Nephron progenitor cell (in vitro differentiated cells): ENCODE results near the gene ETV3.
"Not testable (repeated sequence)": the region's sequence is repeated elsewhere in the genome, so short reads cannot be mapped to it uniquely, and the experiment has no call there.

Experiments
- DNase-seq: peaks from one replicate; pipeline ENCODE4 v3.0.0; 2021
- H3K27ac Mint-ChIP-seq: 2 replicates; pipeline ENCODE4 v1.8.0; 2021; ENCODE audit warnings: mild to moderate bottlenecking, moderate library complexity, mixed read lengths
- H3K27me3 Mint-ChIP-seq: 2 replicates; pipeline ENCODE4 v1.8.0; 2021; ENCODE audit warnings: mild to moderate bottlenecking, low read depth, mixed read lengths; ENCODE audit not compliant: poor library complexity
- H3K36me3 Mint-ChIP-seq: 2 replicates; pipeline ENCODE4 v1.8.0; 2021; ENCODE audit warnings: low read depth, mixed read lengths
- H3K4me1 Mint-ChIP-seq: 2 replicates; pipeline ENCODE4 v1.8.0; 2021; ENCODE audit warnings: mixed read lengths
- H3K4me3 Mint-ChIP-seq: 2 replicates; pipeline ENCODE4 v1.8.0; 2021; ENCODE audit warnings: mild to moderate bottlenecking, moderate library complexity, mixed read lengths
- H3K9me3 Mint-ChIP-seq: 2 replicates; pipeline ENCODE4 v1.8.0; 2021; ENCODE audit warnings: mild to moderate bottlenecking, moderate library complexity, mixed read lengths
- TF ChIP-seq, protein P1 (sequence below): fragments of 200-600 bp; sonication (generic); IDR thresholded peaks from 2 replicates; pipeline ENCODE4 v1.5.0; 2021; ENCODE audit warnings: antibody characterized with exemption

ETV3 gene

GRCh38 chr1:157103268-157103667 lies 34.9 kb downstream of the ETV3 start:
- Mint-ChIP-seq H3K36me3 (no peaks in the 10 kb centered on the region), H3K27me3 (peaks cover 26% of the 10 kb centered on the region), H3K9me3 (no peaks in the 10 kb centered on the region), H3K4me3 (no peak overlapping the region), H3K27ac (no peak overlapping the region), H3K4me1 (peaks cover 37% of the 10 kb centered on the region)
- DNase-seq, result no peak
- TF ChIP-seq, protein P1, sequence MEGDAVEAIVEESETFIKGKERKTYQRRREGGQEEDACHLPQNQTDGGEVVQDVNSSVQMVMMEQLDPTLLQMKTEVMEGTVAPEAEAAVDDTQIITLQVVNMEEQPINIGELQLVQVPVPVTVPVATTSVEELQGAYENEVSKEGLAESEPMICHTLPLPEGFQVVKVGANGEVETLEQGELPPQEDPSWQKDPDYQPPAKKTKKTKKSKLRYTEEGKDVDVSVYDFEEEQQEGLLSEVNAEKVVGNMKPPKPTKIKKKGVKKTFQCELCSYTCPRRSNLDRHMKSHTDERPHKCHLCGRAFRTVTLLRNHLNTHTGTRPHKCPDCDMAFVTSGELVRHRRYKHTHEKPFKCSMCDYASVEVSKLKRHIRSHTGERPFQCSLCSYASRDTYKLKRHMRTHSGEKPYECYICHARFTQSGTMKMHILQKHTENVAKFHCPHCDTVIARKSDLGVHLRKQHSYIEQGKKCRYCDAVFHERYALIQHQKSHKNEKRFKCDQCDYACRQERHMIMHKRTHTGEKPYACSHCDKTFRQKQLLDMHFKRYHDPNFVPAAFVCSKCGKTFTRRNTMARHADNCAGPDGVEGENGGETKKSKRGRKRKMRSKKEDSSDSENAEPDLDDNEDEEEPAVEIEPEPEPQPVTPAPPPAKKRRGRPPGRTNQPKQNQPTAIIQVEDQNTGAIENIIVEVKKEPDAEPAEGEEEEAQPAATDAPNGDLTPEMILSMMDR, result no peak

DNA sequence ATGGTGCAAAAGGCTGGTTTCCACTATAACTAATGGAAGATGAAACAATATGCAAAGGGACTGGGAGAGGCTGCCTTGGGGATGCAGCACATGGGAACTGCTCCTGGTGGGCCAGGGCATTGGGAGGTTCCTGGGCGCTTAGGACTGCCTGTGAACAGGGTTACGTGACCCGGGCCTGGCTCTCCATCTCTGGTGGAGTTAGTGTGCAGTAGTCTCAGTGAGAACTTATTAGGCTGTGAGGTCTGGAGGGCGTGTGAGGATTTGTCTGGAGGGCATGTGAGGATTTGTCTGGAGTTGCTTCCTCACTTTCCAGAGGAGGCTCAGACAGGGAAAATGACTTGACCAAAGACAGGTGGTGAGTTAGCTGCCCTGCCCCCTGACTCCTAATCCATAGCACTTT lies 37.0 kb downstream of the ETV3 start:
- Mint-ChIP-seq H3K27ac (no peak overlapping the region), H3K9me3 (no peaks in the 10 kb centered on the region), H3K4me1 (peaks cover 21% of the 10 kb centered on the region), H3K36me3 (no peaks in the 10 kb centered on the region), H3K4me3 (no peak overlapping the region), H3K27me3 (peaks cover 24% of the 10 kb centered on the region)
- TF ChIP-seq, protein P1, result no peak
- DNase-seq, result no peak

DNA sequence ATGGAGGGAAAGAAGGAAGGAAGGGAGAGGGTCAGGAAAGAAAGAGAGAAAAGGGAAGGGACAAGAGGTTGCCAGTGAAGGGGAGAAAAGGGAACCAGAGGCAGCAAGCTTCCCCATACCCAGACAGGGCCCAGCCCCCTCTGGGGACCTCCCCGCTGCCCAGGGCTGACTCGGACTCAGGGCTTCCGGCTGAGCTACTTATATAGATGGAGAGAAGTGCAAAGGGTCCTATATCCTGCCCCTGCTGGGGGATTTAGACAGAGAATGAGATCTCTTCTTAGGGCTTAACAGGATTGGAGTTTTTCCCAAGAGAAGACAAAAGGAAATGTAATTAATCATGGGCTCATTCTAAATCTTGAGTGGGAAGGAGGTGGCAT lies 38.6 kb downstream of the ETV3 start, which contains the start of gene ETV3L:
Gene ETV3L (minus strand): TSS at position 176 of the 377 bp plus-strand sequence. CDS start 285 bp downstream, outside the sequence.
- Mint-ChIP-seq H3K36me3 (no peaks in the 10 kb centered on the region), H3K9me3 (no peaks in the 10 kb centered on the region), H3K4me1 (peaks cover 7% of the 10 kb centered on the region), H3K27ac (no peak within 1 kb of the TSS), H3K27me3 (peaks cover 16% of the 10 kb centered on the region), H3K4me3 (no peak within 1 kb of the TSS)
- TF ChIP-seq, protein P1, result no peak
- no peak for DNase-seq

GRCh38 chr1:157098987-157099632 lies 39.1 kb downstream of the ETV3 start:
- H3K27me3 Mint-ChIP-seq, result peaks cover 15% of the 10 kb centered on the region
- DNase-seq, H3K4me3 Mint-ChIP-seq, H3K9me3 Mint-ChIP-seq, H3K36me3 Mint-ChIP-seq, H3K27ac Mint-ChIP-seq, H3K4me1 Mint-ChIP-seq: not testable (repeated sequence)

DNA sequence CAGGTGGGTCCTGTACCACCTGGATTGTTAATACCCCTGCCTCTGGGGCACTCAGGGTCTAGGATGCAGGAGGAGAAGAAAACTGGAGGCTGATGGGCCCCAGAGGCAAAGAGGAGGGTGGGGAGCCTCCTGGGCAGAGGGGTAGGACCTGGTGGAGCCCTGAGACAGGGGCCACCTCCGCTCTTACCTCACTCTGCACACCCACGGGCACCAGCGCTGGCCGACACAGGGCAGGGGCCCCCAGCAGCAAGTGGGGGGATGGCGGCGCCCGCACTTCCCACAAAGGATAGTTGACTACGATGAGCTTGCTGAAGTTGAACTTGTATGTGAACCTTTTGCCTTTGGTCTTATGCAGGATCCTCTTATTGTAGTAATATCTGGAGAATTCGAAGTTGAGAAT lies 39.7 kb downstream of the ETV3 start:
- no peak for DNase-seq
- H3K27me3 Mint-ChIP-seq, result peaks cover 11% of the 10 kb centered on the region
- TF ChIP-seq, protein P1, result no peak
- H3K27ac Mint-ChIP-seq, result no peak overlapping the region
- no peak overlapping the region for H3K4me3 Mint-ChIP-seq
- no peaks in the 10 kb centered on the region for H3K36me3 Mint-ChIP-seq
- H3K9me3 Mint-ChIP-seq, result no peaks in the 10 kb centered on the region
- no peaks in the 10 kb centered on the region for H3K4me1 Mint-ChIP-seq

GRCh38 chr1:157097692-157098091 lies 40.5 kb downstream of the ETV3 start:
- TF ChIP-seq, protein P1, result no peak
- DNase-seq, result no peak
- Mint-ChIP-seq H3K9me3 (no peaks in the 10 kb centered on the region), H3K36me3 (no peaks in the 10 kb centered on the region), H3K4me3 (no peak overlapping the region), H3K4me1 (no peaks in the 10 kb centered on the region), H3K27me3 (peaks cover 11% of the 10 kb centered on the region), H3K27ac (no peak overlapping the region)
